ENCODE results near the gene SNTB2. TPM values are rescaled to one million over a fixed set of nuclear protein-coding genes. Genes with fewer than 3 reads are reported as not detected.
"Not testable (repeated sequence)": the region's sequence is repeated elsewhere in the genome, so short reads cannot be mapped to it uniquely, and the experiment has no call there.

The SNTB2 gene
- total RNA-seq (2014; rRNA removed; shearing (Covaris generic)), result 9.6 and 12.0 TPM in 2 replicates
- polyA plus RNA-seq (2014; cell fraction: nucleus; rRNA removed), result 9.6 and 12.6 TPM in 2 replicates

DNA sequence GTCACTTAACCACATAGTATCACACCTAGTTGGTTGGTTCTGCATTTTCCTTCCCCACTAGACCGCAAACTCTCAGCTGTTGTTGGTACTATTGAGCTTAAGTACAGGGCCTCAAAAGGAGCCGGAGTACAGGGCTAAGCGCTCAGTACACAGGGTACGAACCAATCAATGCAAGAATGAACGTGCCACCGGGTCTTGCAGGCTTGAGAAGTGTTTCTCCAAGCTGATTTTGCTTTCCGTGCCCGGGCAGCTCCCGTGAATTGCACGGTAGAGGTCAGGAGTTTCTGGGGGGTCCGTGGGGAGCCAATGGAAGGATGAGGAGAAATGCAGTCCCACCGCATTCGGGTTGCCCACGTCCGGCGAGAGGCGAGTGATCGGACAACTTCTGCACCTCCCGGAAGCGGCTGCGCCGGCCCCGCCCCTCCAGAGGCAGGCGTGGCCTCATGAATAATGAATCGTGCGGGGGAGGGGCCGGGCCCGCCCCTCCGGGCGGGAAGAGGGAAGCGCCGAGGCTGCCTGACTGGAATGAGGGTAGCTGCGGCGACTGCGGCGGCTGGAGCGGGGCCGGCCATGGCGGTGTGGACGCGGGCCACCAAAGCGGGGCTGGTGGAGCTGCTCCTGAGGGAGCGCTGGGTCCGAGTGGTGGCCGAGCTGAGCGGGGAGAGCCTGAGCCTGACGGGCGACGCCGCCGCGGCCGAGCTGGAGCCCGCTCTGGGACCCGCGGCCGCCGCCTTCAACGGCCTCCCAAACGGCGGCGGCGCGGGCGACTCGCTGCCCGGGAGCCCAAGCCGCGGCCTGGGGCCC, at the start of gene SNTB2:
Gene SNTB2 (plus strand): TSS at position 523 of the 804 bp plus-strand sequence. CDS start 3 bp downstream, at position 526.
- DNase-seq (ENCODE audit: extremely low read depth, low read depth), result peak; percentile 80

DNA sequence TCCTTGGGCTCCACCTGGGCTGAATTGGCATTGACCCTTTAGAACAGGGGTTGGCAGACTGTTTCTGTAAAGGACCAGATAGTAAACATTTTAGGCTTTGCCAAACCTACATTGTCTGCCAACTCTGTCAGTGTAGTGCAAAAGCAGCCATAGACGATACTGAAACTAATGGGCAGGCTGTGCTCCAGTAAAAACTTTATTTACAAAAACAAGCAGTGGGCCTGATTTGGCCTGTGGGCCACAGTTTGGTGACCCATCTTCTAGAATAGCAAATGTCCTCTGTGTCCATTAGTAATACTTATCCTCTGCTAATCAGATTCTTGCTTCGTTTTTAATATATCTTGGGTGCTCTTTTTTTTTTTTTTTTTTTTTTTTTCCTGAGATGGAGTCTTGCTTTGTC, 48.4 kb upstream of the SNTB2 start:
- no peak for DNase-seq (ENCODE audit: extremely low read depth, low read depth)

DNA sequence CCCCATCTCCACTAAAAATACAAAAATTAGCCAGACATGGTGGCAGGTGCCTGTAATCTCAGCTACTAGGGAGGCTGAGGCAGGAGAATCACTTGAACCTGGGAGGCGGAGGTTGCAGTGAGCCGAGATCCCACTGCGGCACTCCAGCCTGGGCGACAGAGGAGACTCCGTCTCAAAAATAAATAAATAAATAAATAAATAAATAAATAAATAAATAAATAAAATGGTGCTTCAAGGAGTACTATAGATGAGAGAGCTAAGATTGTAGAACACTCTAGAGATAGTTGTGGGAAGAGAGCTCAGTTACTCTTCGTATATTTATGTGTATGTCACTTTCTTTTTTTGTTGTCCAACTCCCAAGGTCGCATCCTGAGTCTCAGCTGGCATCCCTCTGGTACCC, 47.5 kb upstream of the SNTB2 start:
- not testable (repeated sequence) for DNase-seq (ENCODE audit: extremely low read depth, low read depth)

DNA sequence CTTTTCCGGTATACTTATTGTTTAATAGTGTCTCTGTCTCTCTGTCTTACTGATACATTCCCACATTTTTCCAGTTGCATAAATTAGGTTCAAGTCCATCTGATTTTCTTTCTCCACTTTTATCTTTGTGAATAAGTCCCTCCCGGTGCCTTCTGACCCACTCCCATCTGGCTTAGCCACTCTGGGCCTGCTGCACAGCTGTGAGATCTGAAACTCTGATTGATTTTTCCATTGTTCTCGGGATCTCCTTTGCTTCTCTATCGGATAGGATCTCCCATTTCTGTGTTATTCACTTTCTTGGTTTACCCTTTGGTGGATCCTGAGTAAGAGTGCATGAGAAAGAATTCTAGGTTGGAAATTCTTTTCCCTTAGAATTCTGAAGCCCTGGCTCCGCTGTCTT, 46.0 kb upstream of the SNTB2 start:
- no peak for DNase-seq (ENCODE audit: extremely low read depth, low read depth)

GRCh38 chr16:69141936-69142335, 45.0 kb upstream of the SNTB2 start:
- DNase-seq (ENCODE audit: extremely low read depth, low read depth), result no peak

- no peak for DNase-seq (ENCODE audit: extremely low read depth, low read depth)
These were observed 43.8 kb upstream of the SNTB2 start for GRCh38 chr16:69143116-69143515.

- no peak for DNase-seq (ENCODE audit: extremely low read depth, low read depth)
These were observed 41.3 kb upstream of the SNTB2 start for GRCh38 chr16:69145658-69146057.

GRCh38 chr16:69149621-69150020, 37.3 kb upstream of the SNTB2 start:
- DNase-seq (ENCODE audit: extremely low read depth, low read depth), result not testable (repeated sequence)

DNA sequence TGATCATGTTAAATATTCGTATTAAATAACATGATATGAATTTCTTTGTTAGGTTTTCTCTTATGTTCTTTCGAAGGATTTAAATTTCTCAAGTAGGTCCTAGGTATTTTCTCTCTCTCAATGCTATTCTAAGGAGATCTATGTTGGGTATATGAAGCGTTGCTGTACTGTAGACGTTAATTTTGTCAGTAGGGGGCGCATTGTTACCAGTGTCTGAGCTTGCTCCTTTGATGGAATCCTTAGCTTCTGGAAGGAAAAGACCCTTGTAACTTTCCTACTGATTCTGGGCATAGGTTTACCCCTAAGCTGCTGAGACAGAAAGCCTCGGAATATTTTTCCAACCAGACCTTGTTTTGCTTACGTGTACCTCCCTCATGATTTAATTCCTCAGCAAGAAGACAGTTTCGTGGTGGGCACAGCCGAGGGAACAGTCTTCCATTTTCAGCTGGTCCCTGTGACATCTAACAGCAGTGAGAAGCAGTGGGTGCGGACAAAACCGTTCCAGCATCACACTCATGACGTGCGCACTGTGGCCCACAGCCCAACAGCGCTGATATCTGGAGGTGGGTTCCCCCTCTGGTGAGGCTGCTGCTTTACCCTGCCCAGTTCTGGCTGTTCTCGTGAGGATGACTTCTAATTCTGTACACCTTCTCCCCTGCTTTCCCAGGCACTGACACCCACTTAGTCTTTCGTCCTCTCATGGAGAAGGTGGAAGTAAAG, 36.7 kb upstream of the SNTB2 start:
- DNase-seq (ENCODE audit: extremely low read depth, low read depth), result peak; percentile 65

- DNase-seq (ENCODE audit: extremely low read depth, low read depth), result no peak
These were observed 29.8 kb upstream of the SNTB2 start for GRCh38 chr16:69157196-69157595.

- no peak for DNase-seq (ENCODE audit: extremely low read depth, low read depth)
These were observed 26.8 kb upstream of the SNTB2 start for GRCh38 chr16:69160192-69160591.

DNA sequence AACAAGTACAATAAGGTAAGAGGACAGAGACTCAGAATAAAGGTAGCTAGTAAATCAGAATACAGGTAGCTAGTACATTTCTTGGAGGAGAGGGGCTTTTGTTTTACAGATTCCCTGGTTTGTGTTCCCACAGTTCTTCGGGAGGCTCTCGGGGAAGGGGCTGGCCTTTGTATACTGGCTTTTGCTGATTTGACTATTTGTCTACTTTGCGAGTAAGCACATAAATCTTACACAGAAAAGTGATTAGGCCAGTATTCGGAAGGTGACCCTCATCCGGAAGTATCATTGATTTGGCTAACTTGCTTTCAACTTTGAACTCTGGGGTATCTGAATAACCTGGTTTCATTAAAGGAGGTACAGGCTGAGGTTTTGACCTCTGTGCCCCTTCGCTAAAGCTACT, 21.4 kb upstream of the SNTB2 start:
- no peak for DNase-seq (ENCODE audit: extremely low read depth, low read depth)

GRCh38 chr16:69166221-69166833, 20.6 kb upstream of the SNTB2 start:
- no peak for DNase-seq (ENCODE audit: extremely low read depth, low read depth)

- no peak for DNase-seq (ENCODE audit: extremely low read depth, low read depth)
These were observed 19.7 kb upstream of the SNTB2 start for GRCh38 chr16:69166946-69167930.

DNA sequence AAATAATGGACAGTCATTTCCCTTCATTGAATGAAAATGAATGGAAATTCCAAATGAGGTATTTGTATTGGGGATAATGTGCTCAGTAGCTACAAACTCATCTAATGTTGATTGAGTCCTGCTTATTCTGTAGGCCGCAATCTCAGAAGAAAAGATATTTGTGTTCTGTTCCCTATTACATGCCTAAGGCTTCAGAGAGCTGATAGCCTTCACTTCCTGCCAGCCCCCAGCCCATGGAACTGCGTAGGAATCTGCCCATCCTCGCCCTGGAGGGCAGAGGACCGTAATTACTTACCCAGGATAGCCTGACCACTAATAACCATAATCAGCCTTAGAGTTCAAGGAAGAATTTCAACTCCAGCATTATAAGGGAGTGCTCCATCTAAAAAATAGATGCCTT, 17.9 kb upstream of the SNTB2 start:
- no peak for DNase-seq (ENCODE audit: extremely low read depth, low read depth)

DNA sequence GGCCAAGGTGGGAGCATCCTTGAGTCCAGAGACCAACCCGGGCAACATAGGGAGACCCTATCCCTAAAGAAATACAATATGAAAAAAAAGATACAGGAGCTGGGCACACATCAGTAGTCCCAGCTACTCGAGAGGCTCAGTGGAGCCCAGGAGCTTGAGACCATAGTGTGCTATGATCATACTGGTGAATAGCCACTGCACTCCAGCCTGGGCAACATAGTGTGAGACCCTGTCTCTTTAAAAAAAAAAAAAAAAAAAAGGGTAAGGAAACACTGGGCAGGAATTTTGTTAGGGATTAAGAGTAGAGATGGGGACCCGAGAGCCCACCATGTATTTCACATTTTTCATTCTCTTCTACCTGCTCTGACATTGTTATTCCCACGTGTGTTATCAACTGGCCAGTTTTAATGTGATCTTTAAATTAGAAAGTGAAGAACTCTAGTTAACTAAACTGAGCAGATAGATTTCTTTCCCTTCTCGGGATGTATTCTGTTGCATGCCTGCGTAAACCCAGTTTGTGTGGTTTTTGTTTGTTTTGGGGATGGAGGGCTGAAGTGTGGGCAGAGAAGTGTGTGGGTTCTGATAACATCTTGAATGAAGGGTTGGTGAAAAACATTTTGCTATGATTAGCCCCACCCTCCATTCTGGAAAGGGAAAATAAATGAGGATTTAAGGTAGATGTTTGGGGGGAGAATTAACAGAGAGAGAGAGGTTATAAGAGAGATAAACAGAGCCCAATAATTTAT, 17.2 kb upstream of the SNTB2 start:
- DNase-seq (ENCODE audit: extremely low read depth, low read depth), result no peak

DNA sequence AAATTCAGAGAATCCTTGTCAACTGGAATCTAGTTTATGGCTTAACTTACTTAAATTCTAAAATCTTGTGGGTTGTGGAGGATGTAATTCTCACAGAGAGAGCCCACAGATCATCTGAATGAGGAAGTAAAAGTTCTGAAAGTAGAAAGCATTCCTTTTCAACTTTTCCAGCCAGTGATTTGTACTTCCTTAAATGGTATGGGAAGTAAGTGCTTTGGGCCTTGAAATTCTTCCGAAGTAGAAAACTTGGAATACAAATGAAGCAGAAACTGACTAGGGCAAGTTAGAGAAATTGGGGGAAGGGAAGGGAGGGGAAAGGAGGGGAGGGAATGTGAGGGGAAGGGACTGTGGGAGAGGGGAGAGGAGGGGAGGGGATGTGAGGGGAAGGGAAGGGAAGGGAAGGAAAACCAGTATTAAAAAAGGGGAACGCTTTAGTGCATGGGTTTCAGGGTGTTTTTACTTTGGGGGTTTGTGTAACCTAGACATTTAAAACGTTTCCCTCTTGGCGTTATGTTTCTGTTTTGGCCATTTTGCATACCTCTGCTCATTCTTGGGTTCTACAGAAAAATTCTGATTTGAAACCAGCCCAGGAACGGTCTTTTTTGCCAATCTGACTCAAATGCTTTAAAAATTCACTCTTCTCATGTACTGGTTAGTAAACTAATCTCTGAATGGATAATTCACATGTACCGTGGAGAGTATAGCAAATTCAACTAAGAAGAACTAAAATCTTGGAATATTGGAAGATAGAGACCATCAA, 15.5 kb upstream of the SNTB2 start:
- DNase-seq (ENCODE audit: extremely low read depth, low read depth), result no peak

GRCh38 chr16:69176033-69176800, 10.7 kb upstream of the SNTB2 start:
- no peak for DNase-seq (ENCODE audit: extremely low read depth, low read depth)
